Endodermal cell (in vitro differentiated cells): ENCODE results near the gene DTX1. TPM values are rescaled to one million over a fixed set of nuclear protein-coding genes. Genes with fewer than 3 reads are reported as not detected.

ENCODE experiments used
- DNase-seq: peaks from one replicate; pipeline ENCODE4 v3.0.0-alpha.2; 2017
- H3K27ac ChIP-seq: 2 replicates; pipeline ENCODE4 v1.5.1; 2013; ENCODE audit warnings: mild to moderate bottlenecking, low read depth, low read length, moderate library complexity
- H3K27me3 ChIP-seq: 2 replicates; pipeline ENCODE4 v1.6.1; 2013; ENCODE audit warnings: mild to moderate bottlenecking, low read length, moderate library complexity; ENCODE audit not compliant: insufficient read depth, control insufficient read depth, poor library complexity, severe bottlenecking
- H3K36me3 ChIP-seq: 2 replicates; pipeline ENCODE4 v1.7.0; 2013; ENCODE audit warnings: mild to moderate bottlenecking, low read length, moderate library complexity; ENCODE audit not compliant: control insufficient read depth, insufficient read depth
- H3K4me1 ChIP-seq: one replicate; pipeline ENCODE4 v1.7.0; 2013; ENCODE audit warnings: low read length; ENCODE audit not compliant: control insufficient read depth, insufficient read depth
- H3K4me3 ChIP-seq: 2 replicates; pipeline ENCODE4 v1.5.1; 2013; ENCODE audit warnings: mild to moderate bottlenecking, low read length, moderate library complexity
- H3K9ac ChIP-seq: 2 replicates; pipeline ENCODE4 v1.6.1; 2013; ENCODE audit warnings: mild to moderate bottlenecking, low read length, moderate library complexity; ENCODE audit not compliant: poor library complexity, severe bottlenecking; ENCODE audit errors: extremely low read depth
- H3K9me3 ChIP-seq: 2 replicates; pipeline ENCODE4 v1.6.1; 2013; ENCODE audit warnings: mild to moderate bottlenecking, low read length, moderate library complexity; ENCODE audit not compliant: control insufficient read depth
- H3K27ac Mint-ChIP-seq: 2 replicates; pipeline ENCODE4 v1.8.0; 2020; ENCODE audit warnings: mixed read lengths
- H3K27me3 Mint-ChIP-seq: 2 replicates; pipeline ENCODE4 v1.8.0; 2021; ENCODE audit warnings: mild to moderate bottlenecking, mixed read lengths; ENCODE audit not compliant: insufficient read depth
- H3K36me3 Mint-ChIP-seq: 2 replicates; pipeline ENCODE4 v1.8.0; 2020; ENCODE audit warnings: low read depth, mixed read lengths
- H3K4me1 Mint-ChIP-seq: 2 replicates; pipeline ENCODE4 v1.8.0; 2020; ENCODE audit warnings: mixed read lengths
- H3K4me3 Mint-ChIP-seq: 2 replicates; pipeline ENCODE4 v1.8.0; 2020; ENCODE audit warnings: mild to moderate bottlenecking, moderate library complexity, mixed read lengths
- H3K9me3 Mint-ChIP-seq: 2 replicates; pipeline ENCODE4 v1.8.0; 2020; ENCODE audit warnings: mild to moderate bottlenecking, mixed read lengths
- WGBS, 2 experiments: methylation state at CpG; one replicate each; pipeline versions ENCODE4 v1.1.5 to v1.1.7; 2013; ENCODE audit warnings: missing lambda C conversion rate in 2 of 2, mixed read lengths in 1 of 2; ENCODE audit not compliant: insufficient coverage in 1 of 2, insufficient read length in 1 of 2; 5-methylcytosine and 5-hydroxymethylcytosine counted together
- total RNA-seq, 2 donors: library from RNA; stranded (reverse); fragmentation: NEBNext Ultra II Directional in 1 of 2; extraction: Animal tissue kit (Norgen Biotek cat#: 25700) in 1 of 2; gene quantifications; 2 replicates in 1 of 2; 3 replicates in 1 of 2; pipeline ENCODE4 v1.2.1, GENCODE V29; 2021
- TF ChIP-seq, protein P1 (sequence below): fragments of 200-600 bp; sonication (generic); conservative IDR thresholded peaks from 2 replicates; pipeline ENCODE4 v1.5.0; 2021; ENCODE audit warnings: antibody characterized with exemption, mild to moderate bottlenecking

The DTX1 gene
- total RNA-seq, 2 donors from 2014 or later, result 3.3 to 4.9 TPM

GRCh38 chr12:113088037-113088436 is 31.5 kb downstream of the DTX1 start:
- peaks cover 29% of the 10 kb centered on the region for H3K27me3 Mint-ChIP-seq
- no peaks in the 10 kb centered on the region for H3K9me3 ChIP-seq
- no peak overlapping the region for H3K4me3 ChIP-seq
- DNase-seq, result no peak
- no peak overlapping the region for H3K27ac Mint-ChIP-seq
- no peaks in the 10 kb centered on the region for H3K36me3 ChIP-seq
- no peaks in the 10 kb centered on the region for H3K4me1 ChIP-seq
- no peak overlapping the region for H3K27ac ChIP-seq
- no peak overlapping the region for H3K4me3 Mint-ChIP-seq
- H3K9ac ChIP-seq, result no peak overlapping the region
- H3K4me1 Mint-ChIP-seq, result peaks cover 10% of the 10 kb centered on the region
- 94 to 98% methylated on average over 3 of the region's 3 CpGs for WGBS, 2 experiments
- H3K9me3 Mint-ChIP-seq, result peaks cover 2% of the 10 kb centered on the region
- H3K36me3 Mint-ChIP-seq, result no peaks in the 10 kb centered on the region
- H3K27me3 ChIP-seq, result peaks cover 10% of the 10 kb centered on the region
- TF ChIP-seq, protein P1, sequence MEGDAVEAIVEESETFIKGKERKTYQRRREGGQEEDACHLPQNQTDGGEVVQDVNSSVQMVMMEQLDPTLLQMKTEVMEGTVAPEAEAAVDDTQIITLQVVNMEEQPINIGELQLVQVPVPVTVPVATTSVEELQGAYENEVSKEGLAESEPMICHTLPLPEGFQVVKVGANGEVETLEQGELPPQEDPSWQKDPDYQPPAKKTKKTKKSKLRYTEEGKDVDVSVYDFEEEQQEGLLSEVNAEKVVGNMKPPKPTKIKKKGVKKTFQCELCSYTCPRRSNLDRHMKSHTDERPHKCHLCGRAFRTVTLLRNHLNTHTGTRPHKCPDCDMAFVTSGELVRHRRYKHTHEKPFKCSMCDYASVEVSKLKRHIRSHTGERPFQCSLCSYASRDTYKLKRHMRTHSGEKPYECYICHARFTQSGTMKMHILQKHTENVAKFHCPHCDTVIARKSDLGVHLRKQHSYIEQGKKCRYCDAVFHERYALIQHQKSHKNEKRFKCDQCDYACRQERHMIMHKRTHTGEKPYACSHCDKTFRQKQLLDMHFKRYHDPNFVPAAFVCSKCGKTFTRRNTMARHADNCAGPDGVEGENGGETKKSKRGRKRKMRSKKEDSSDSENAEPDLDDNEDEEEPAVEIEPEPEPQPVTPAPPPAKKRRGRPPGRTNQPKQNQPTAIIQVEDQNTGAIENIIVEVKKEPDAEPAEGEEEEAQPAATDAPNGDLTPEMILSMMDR, result no peak

DNA sequence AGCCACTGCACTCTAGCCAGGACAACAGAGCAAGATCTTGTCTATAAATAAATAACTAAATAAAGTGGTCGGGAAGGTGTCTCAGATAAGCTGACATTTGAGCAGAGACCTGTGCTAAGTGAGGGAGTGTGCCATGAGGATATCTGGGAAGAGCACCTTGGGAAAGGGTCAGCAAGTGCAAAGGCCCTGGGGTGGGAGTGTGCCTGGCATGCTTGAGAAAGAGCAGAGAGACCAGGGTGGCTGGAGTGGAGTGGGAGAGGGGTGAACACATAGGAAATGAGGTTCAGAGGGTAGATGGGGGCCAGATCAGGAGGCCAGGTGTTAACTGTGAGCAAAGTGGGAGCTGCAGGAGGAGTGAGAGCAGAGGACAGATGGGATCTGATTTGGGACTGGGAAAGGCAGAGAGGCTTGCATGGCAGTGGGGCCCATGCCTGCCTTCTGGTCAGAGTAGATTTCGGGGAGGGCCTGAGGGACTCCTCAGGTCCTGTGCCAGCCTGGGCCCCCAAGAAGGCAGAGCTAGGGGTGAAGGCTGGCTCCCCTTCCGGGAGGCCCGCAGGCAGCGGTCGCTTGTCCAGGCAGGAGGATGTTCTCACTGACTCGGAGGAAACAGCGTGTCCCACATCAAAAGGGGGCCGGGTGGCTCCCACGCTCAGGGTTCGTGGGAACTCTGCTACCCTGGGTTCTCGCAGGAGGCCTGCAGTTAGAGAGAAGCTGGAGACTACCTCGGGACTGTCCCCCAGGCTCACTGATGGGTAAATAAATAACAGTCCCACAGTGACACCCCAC is 32.6 kb downstream of the DTX1 start:
- Mint-ChIP-seq H3K4me1 (peaks cover 10% of the 10 kb centered on the region), H3K36me3 (no peaks in the 10 kb centered on the region), H3K27me3 (peaks cover 34% of the 10 kb centered on the region), H3K27ac (no peak overlapping the region), H3K4me3 (no peak overlapping the region), H3K9me3 (peaks cover 2% of the 10 kb centered on the region)
- Histone ChIP-seq H3K4me3 (no peak overlapping the region), H3K9me3 (no peaks in the 10 kb centered on the region), H3K4me1 (no peaks in the 10 kb centered on the region), H3K27me3 (peaks cover 10% of the 10 kb centered on the region), H3K9ac (no peak overlapping the region), H3K27ac (no peak overlapping the region), H3K36me3 (no peaks in the 10 kb centered on the region)
- 83 to 86% methylated on average over 7 to 13 of the region's 13 CpGs for WGBS, 2 experiments
- TF ChIP-seq, protein P1, result no peak
- DNase-seq, result no peak

DNA sequence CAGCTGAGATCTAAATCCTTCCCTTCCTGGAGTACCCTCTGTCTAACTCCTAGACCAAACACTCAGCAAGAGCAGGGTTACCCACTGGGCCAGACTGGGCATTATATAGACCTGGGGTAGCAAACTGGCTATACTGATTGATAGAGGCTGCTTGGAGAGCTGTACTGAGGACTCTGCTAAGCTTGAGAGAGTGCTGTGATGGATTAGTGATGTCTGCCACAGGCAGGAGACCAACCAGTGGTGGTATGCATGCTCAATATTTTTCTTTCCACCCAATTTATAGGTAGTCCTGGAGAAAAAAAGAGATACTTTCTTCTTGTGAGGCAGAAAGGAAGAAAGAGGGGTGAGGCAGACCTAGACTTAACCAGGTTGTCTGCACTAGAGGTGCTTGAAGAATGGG is 33.3 kb downstream of the DTX1 start:
- H3K4me1 Mint-ChIP-seq, result peaks cover 10% of the 10 kb centered on the region
- no peak overlapping the region for H3K4me3 Mint-ChIP-seq
- Histone ChIP-seq H3K4me1 (no peaks in the 10 kb centered on the region), H3K27me3 (peaks cover 10% of the 10 kb centered on the region), H3K9ac (no peak overlapping the region), H3K9me3 (no peaks in the 10 kb centered on the region), H3K36me3 (no peaks in the 10 kb centered on the region), H3K27ac (no peak overlapping the region), H3K4me3 (no peak overlapping the region)
- peaks cover 2% of the 10 kb centered on the region for H3K9me3 Mint-ChIP-seq
- DNase-seq, result no peak
- TF ChIP-seq, protein P1, result no peak
- peaks cover 35% of the 10 kb centered on the region for H3K27me3 Mint-ChIP-seq
- no peaks in the 10 kb centered on the region for H3K36me3 Mint-ChIP-seq
- H3K27ac Mint-ChIP-seq, result no peak overlapping the region
